ENCODE results near the gene OSBPL8.

DNA sequence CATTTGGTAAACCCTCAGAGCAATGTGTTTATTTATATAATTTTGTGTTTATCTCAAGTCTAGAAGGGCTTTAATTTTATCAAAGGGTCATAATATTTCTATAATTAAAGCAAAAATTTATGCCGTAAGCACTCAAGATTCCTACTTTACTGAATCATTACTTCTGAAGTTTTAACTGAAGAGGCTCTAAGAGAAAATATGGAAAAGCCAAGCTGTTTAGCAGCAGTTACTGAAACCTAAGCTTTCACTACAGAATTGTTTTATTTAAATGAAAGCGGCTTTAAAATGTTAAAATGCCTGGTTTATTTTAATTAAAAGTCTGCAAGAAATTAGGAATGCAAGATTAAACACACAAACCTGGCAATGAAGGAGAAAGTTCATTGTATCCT, 137.4 kb downstream of the OSBPL8 start:
- TF ChIP-seq, protein P1, sequence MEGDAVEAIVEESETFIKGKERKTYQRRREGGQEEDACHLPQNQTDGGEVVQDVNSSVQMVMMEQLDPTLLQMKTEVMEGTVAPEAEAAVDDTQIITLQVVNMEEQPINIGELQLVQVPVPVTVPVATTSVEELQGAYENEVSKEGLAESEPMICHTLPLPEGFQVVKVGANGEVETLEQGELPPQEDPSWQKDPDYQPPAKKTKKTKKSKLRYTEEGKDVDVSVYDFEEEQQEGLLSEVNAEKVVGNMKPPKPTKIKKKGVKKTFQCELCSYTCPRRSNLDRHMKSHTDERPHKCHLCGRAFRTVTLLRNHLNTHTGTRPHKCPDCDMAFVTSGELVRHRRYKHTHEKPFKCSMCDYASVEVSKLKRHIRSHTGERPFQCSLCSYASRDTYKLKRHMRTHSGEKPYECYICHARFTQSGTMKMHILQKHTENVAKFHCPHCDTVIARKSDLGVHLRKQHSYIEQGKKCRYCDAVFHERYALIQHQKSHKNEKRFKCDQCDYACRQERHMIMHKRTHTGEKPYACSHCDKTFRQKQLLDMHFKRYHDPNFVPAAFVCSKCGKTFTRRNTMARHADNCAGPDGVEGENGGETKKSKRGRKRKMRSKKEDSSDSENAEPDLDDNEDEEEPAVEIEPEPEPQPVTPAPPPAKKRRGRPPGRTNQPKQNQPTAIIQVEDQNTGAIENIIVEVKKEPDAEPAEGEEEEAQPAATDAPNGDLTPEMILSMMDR (conservative IDR thresholded peaks at IDR 0.05 in 1 of 2, IDR thresholded peaks at IDR 0.05 in 1 of 2; ENCODE audit: extremely low read depth in 1 of 2, insufficient read depth in 1 of 2, low read depth in 1 of 2, low read length in 2 of 2) = no peak
- TF ChIP-seq EZH2 (IDR thresholded peaks at IDR 0.05; ENCODE audit: borderline replicate concordance, low read length) = no peak
